ENCODE measurements around the gene ZMIZ1. TPM values are rescaled to one million over a fixed set of nuclear protein-coding genes. Genes with fewer than 3 reads are reported as not detected.

ZMIZ1 gene
- total RNA-seq, 6 donors from 2014 or later: 51.0 to 99.2 (median 91.8) TPM

DNA sequence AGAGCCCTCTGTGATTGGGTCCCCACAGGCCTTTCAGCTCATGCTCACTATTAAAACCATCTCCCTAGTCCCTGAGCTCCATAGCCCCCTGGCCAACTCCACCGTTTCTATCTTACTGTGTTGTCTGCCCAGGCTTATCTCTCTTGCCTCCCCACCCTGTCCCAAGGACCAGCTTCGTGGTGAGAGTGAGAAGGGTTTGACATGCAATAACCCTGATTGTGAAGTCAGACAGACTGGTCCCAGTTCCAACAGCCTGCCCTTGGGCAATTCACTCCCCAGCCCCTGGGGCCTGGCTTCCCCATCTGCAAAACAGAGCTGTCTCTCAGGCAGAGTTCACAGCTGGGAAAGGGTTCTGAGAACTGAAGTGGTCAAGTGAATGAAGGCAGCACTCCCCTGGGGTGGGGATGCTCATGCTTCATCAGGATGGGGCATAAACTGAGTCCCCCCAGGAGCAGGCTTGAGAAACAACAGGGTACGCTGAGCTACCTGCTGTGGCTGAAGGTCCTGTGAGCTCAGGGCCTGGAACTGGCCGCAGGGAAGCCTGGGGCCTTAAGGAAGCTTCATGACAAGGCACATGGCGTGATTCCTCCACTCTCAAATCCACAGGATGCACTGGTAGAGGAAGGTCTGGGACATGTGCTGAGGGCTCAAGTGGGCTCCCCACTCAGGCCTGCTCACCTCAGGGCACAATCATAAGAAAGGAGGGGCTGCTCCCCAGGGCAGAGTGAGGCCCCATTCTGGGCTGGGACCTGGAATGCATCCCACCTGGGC is 276.7 kb downstream of the ZMIZ1 start:
- Histone ChIP-seq H3K4me3 (no peak overlapping the region), H3K36me3 (peaks cover 3 to 17% (median 7%) of the 10 kb centered on the region in 4 donors), H3K9me3 (no peaks in the 10 kb centered on the region), H3K27ac (no peak overlapping the region), H3K4me1 (peaks cover 23 to 33% (median 25%) of the 10 kb centered on the region in 4 donors), H3K27me3 (no peaks in the 10 kb centered on the region)
- TF ChIP-seq POLR2A (IDR thresholded peaks at IDR 0.05) (no peak), EP300 (IDR thresholded peaks at IDR 0.05) (no peak), POLR2AphosphoS5 (IDR thresholded peaks at IDR 0.05) (no peak)
- TF ChIP-seq, protein P1, sequence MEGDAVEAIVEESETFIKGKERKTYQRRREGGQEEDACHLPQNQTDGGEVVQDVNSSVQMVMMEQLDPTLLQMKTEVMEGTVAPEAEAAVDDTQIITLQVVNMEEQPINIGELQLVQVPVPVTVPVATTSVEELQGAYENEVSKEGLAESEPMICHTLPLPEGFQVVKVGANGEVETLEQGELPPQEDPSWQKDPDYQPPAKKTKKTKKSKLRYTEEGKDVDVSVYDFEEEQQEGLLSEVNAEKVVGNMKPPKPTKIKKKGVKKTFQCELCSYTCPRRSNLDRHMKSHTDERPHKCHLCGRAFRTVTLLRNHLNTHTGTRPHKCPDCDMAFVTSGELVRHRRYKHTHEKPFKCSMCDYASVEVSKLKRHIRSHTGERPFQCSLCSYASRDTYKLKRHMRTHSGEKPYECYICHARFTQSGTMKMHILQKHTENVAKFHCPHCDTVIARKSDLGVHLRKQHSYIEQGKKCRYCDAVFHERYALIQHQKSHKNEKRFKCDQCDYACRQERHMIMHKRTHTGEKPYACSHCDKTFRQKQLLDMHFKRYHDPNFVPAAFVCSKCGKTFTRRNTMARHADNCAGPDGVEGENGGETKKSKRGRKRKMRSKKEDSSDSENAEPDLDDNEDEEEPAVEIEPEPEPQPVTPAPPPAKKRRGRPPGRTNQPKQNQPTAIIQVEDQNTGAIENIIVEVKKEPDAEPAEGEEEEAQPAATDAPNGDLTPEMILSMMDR (IDR thresholded peaks at IDR 0.05): no peak
- no peak for ATAC-seq (ENCODE audit: low FRiP score in 2 of 2)
- DNase-seq: peak in 1 of 2 donors; percentile 40
- 81 to 85% methylated on average over 2 to 5 of the region's 5 CpGs for WGBS, 2 donors

DNA sequence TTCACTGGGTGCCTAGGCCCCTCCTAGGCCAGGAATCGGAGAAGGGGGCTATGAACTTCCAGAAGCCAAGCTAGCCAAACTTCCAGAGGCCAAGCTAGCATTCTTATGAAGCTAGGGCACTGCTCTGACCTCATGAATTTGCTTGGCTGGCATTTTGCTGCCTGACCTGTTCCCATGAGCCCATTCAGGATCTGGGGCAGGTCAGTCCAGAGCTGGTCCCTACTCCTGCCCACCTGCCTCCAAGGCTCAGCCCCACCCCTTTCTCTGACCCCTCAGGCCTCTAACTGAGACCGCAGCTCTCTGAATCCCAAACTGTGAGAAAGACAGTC is 277.2 kb downstream of the ZMIZ1 start:
- H3K36me3 ChIP-seq: peaks cover 5 to 22% (median 13%) of the 10 kb centered on the region in 4 donors
- 83 to 87% methylated on average over 2 of the region's 2 CpGs for WGBS, 2 donors
- TF ChIP-seq POLR2A (IDR thresholded peaks at IDR 0.05) (no peak), POLR2AphosphoS5 (IDR thresholded peaks at IDR 0.05) (no peak), EP300 (IDR thresholded peaks at IDR 0.05) (no peak)
- TF ChIP-seq, protein P1 (IDR thresholded peaks at IDR 0.05): no peak
- no peak overlapping the region for H3K27ac ChIP-seq
- no peaks in the 10 kb centered on the region for H3K27me3 ChIP-seq
- H3K4me3 ChIP-seq: no peak overlapping the region
- ATAC-seq (ENCODE audit: low FRiP score in 2 of 2): no peak
- H3K9me3 ChIP-seq: no peaks in the 10 kb centered on the region
- H3K4me1 ChIP-seq: peaks cover 23 to 33% (median 25%) of the 10 kb centered on the region in 4 donors
- DNase-seq: peak in 1 of 2 donors; percentile 9

DNA sequence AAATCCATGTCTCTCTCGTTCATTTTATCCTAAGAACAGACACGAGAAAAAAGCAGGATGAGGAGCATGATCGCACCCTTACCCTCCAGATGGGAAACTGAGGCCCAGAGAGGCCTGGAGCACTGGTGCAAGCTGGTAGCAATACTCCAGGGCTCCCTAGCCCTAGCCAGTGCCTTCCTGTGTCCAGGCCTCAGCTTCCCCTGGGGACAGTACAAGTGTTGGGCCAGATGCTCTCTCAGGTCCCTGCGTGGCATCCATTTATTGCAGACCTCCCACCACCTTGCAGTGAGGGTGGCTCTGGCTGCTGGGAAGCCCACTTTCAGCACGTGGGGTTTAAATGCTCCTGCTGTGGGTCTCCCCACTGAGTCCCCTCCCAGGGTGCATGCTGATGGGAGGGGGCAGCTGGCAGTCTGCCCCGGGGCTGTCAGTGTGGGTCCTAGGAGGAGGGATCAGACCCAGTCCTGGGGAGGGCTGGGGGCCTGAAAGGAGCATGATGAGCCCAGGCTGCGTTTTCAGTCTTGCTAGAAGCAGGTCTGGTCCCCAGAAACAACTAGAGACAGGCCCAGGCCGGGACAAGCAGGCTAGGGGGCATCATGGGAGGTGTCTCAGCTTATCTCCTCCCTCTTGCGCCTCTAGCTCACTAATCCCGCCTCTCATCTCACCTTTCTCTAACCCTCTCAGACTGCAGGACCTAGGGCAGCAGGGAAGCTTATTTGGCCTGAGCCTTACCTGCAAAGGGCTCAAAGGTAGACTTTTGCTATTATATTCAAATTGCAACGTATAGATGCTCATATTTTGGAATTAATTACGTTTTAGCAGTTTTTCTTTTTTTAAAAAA is 277.8 kb downstream of the ZMIZ1 start:
- WGBS, 2 donors: 64 to 66% methylated on average over 8 to 12 of the region's 12 CpGs
- TF ChIP-seq EP300 (IDR thresholded peaks at IDR 0.05) (no peak), POLR2A (IDR thresholded peaks at IDR 0.05) (no peak), POLR2AphosphoS5 (IDR thresholded peaks at IDR 0.05) (no peak)
- TF ChIP-seq, protein P1 (IDR thresholded peaks at IDR 0.05): no peak
- no peak for ATAC-seq (ENCODE audit: low FRiP score in 2 of 2)
- H3K9me3 ChIP-seq: no peaks in the 10 kb centered on the region
- peak overlapping the region in 2 of 4 donors; percentile 61 to 73 for H3K4me3 ChIP-seq
- peak overlapping the region in 1 of 4 donors; percentile 94 for H3K27ac ChIP-seq
- no peaks in the 10 kb centered on the region for H3K27me3 ChIP-seq
- DNase-seq: no peak
- H3K4me1 ChIP-seq: peaks cover 23 to 33% (median 25%) of the 10 kb centered on the region in 4 donors
- peaks cover 5 to 29% (median 18%) of the 10 kb centered on the region in 4 donors for H3K36me3 ChIP-seq

- H3K4me3 ChIP-seq: peak within 1 kb of the TSS; percentile 61 to 77 (median 74)
- H3K27ac ChIP-seq: peak within 1 kb of the TSS; percentile 81 to 94 (median 90)
- H3K27me3 ChIP-seq: no peaks in the 10 kb centered on the region
- no peaks in the 10 kb centered on the region for H3K9me3 ChIP-seq
- TF ChIP-seq, protein P1 (IDR thresholded peaks at IDR 0.05): peak; percentile 97 to 100 (median 98)
- TF ChIP-seq POLR2AphosphoS5 (IDR thresholded peaks at IDR 0.05) (peak; percentile 51 to 89), POLR2A (IDR thresholded peaks at IDR 0.05) (peak in 3 of 4 donors; percentile 68 to 86 (median 74)), EP300 (IDR thresholded peaks at IDR 0.05) (no peak)
- H3K36me3 ChIP-seq: peaks cover 9 to 36% (median 25%) of the 10 kb centered on the region in 4 donors
- DNase-seq (peak; percentile 98 to 99), ATAC-seq (ENCODE audit: low FRiP score in 2 of 2) (peak; percentile 94 to 96)
- H3K4me1 ChIP-seq: peaks cover 23 to 33% (median 25%) of the 10 kb centered on the region in 4 donors
- WGBS, 2 donors: 0 to 2% methylated on average over 14 to 61 of the region's 77 CpGs
Observed at GRCh38 chr10:79347226-79347893, 278.6 kb downstream of the ZMIZ1 start, which contains the start of gene PPIF. PPIF (plus strand) TSS chr10:79347469; CDS start chr10:79347549, 80 bp downstream.
